ENCODE results near the gene GNMT. TPM values are rescaled to one million over a fixed set of nuclear protein-coding genes. Genes with fewer than 3 reads are reported as not detected.
A peak's percentile ranks its signal among the peaks of the same experiment; 100 is the strongest.

The GNMT gene
- total and polyA plus RNA-seq, 10 of the 15 experiments (the other 5 are each of a cell fraction or from before 2014, with no cell fraction given), result 0.27 to 1.1 (median 0.39) TPM

GRCh38 chr6:42942444-42942843 lies 18.1 kb upstream of the GNMT start:
- ChIA-PET POLR2A (no interaction called here), SMC1A (ENCODE audit: uncharacterized antibody, unreplicated experiment) (no interaction called here), RAD21 (ENCODE audit: unreplicated experiment) (no interaction called here), CTCF (no interaction called here)
- DNase-seq (ENCODE audit: low read depth, low spot score) (no peak), FAIRE-seq (no peak), ATAC-seq (no peak)
- no peak overlapping the region for H3K9ac ChIP-seq (ENCODE audit: control insufficient read depth, insufficient read depth, low read length)
- no TSS peak for BruUV-seq (replicated peaks)
- H4K20me1 ChIP-seq (ENCODE audit: control insufficient read depth, insufficient read depth), result no peaks in the 10 kb centered on the region
- intact Hi-C loops (cut with micrococcal nuclease; ENCODE audit: unreplicated experiment), result no loop called here
- in situ Hi-C loops (cut with MboI), result no loop called here
- H3K9me3 ChIP-seq (replicated peaks; ENCODE audit: control insufficient read depth, insufficient read depth, low read length), result no peaks in the 10 kb centered on the region
- no peak overlapping the region for H3K4me2 ChIP-seq (ENCODE audit: control insufficient read depth, insufficient read depth)
- no peaks in the 10 kb centered on the region for H3K27me3 ChIP-seq (replicated peaks in 1 of 2; ENCODE audit: control insufficient read depth in 2 of 2, insufficient read depth in 2 of 2, low read length in 1 of 2)
- H3K27ac ChIP-seq (ENCODE audit: control insufficient read depth, insufficient read depth), result no peak overlapping the region
- H3K4me3 ChIP-seq, result no peak overlapping the region
- WGBS (ENCODE audit: insufficient coverage, insufficient replicate concordance, low lambda C conversion rate, missing lambda C conversion rate), result 86% methylated on average over 6 of the region's 7 CpGs
- peaks cover 3% of the 10 kb centered on the region; the same call in 1 of the 2 replicates for H3K4me1 ChIP-seq (ENCODE audit: control insufficient read depth, insufficient read depth, low read length)
- TF ChIP-seq HDAC6 (IDR thresholded peaks at IDR 0.05; ENCODE audit: unreplicated experiment) (no peak), CEBPB (IDR thresholded peaks at IDR 0.05; ENCODE audit: borderline replicate concordance in 1 of 2, low read depth in 2 of 2, low read length in 2 of 2) (no peak), CHD2 (IDR thresholded peaks at IDR 0.05; ENCODE audit: borderline replicate concordance, low read depth, low read length) (no peak), SIX5 (IDR thresholded peaks at IDR 0.05; ENCODE audit: low read depth, low read length, severe bottlenecking) (no peak), SPI1 (IDR thresholded peaks at IDR 0.05; ENCODE audit: borderline replicate concordance, insufficient read depth, low read depth, low read length) (no peak), ZNF207 (IDR thresholded peaks at IDR 0.05; ENCODE audit: borderline replicate concordance) (no peak), POLR2A (IDR thresholded peaks at IDR 0.05; ENCODE audit: low read depth, low read length) (peak; percentile 49; the same call in 1 of the 2 replicates)
- no peaks in the 10 kb centered on the region for H3K79me2 ChIP-seq (ENCODE audit: control insufficient read depth, insufficient read depth, low read length)
- H2AFZ ChIP-seq (ENCODE audit: control insufficient read depth, low read depth, low read length), result no peak overlapping the region
- peaks cover 20 to 28% of the 10 kb centered on the region in 2 experiments for H3K36me3 ChIP-seq (ENCODE audit: control insufficient read depth in 2 of 2, insufficient read depth in 2 of 2, low read length in 1 of 2)

- in situ Hi-C loops (cut with MboI), result no loop called here
- intact Hi-C loops (cut with micrococcal nuclease; ENCODE audit: unreplicated experiment), result no loop called here
- peaks cover 3 to 6% of the 10 kb centered on the region in 2 experiments for H3K36me3 ChIP-seq (ENCODE audit: control insufficient read depth in 2 of 2, insufficient read depth in 2 of 2, low read length in 1 of 2)
- TSS peak; percentile 20 for BruUV-seq (replicated peaks)
- H3K27me3 ChIP-seq (replicated peaks in 1 of 2; ENCODE audit: control insufficient read depth in 2 of 2, insufficient read depth in 2 of 2, low read length in 1 of 2), result no peaks in the 10 kb centered on the region
- no peak overlapping the region for H3K27ac ChIP-seq (ENCODE audit: control insufficient read depth, insufficient read depth)
- ATAC-seq (no peak), FAIRE-seq (no peak), DNase-seq (ENCODE audit: low read depth, low spot score) (no peak)
- H3K4me2 ChIP-seq (ENCODE audit: control insufficient read depth, insufficient read depth), result no peak overlapping the region
- CTCF ChIA-PET, result no interaction called here
- RAD21 ChIA-PET (ENCODE audit: unreplicated experiment), result no interaction called here
- POLR2A ChIA-PET, result no interaction called here
- no peak overlapping the region for H3K9ac ChIP-seq (ENCODE audit: control insufficient read depth, insufficient read depth, low read length)
- H3K9me3 ChIP-seq (replicated peaks; ENCODE audit: control insufficient read depth, insufficient read depth, low read length), result no peaks in the 10 kb centered on the region
- H3K79me2 ChIP-seq (ENCODE audit: control insufficient read depth, insufficient read depth, low read length), result no peaks in the 10 kb centered on the region
- H3K4me1 ChIP-seq (ENCODE audit: control insufficient read depth, insufficient read depth, low read length), result no peaks in the 10 kb centered on the region
- SMC1A ChIA-PET (ENCODE audit: uncharacterized antibody, unreplicated experiment), result no interaction called here
- no peak overlapping the region for H3K4me3 ChIP-seq
- no peaks in the 10 kb centered on the region for H4K20me1 ChIP-seq (ENCODE audit: control insufficient read depth, insufficient read depth)
- no peak overlapping the region for H2AFZ ChIP-seq (ENCODE audit: control insufficient read depth, low read depth, low read length)
- TF ChIP-seq KLF5 (IDR thresholded peaks at IDR 0.05; ENCODE audit: partially characterized antibody), result no peak
- no peak for TF ChIP-seq BMI1 (IDR thresholded peaks at IDR 0.05; ENCODE audit: borderline replicate concordance)
- no peak for TF ChIP-seq ZSCAN29 (IDR thresholded peaks at IDR 0.05)
- no peak for TF ChIP-seq NFYB (IDR thresholded peaks at IDR 0.05; ENCODE audit: insufficient read depth, low read depth, low read length)
- TF ChIP-seq ZNF592 (IDR thresholded peaks at IDR 0.05), result no peak
- no peak for TF ChIP-seq PBX3 (IDR thresholded peaks at IDR 0.05; ENCODE audit: insufficient replicate concordance, low read depth, low read length)
- no peak for TF ChIP-seq TCF7 (IDR thresholded peaks at IDR 0.05; ENCODE audit: borderline replicate concordance)
- TF ChIP-seq CREB1 (IDR thresholded peaks at IDR 0.05; ENCODE audit: low read depth), result no peak
- TF ChIP-seq YBX1 (IDR thresholded peaks at IDR 0.05), result no peak
Measured at GRCh38 chr6:42947950-42948349, 12.6 kb upstream of the GNMT start.
